GM18907 (cell line): ENCODE measurements around the gene TEX11.
"Not testable (repeated sequence)": the region's sequence is repeated elsewhere in the genome, so short reads cannot be mapped to it uniquely, and the experiment has no call there.

Experiments
- ATAC-seq: cut with Tn5 transposase; IDR thresholded peaks from one replicate; pipeline ENCODE4 v1.9.1; 2021; ENCODE audit warnings: mild to moderate bottlenecking, moderate library complexity; ENCODE audit not compliant: unreplicated experiment

TEX11 gene

GRCh38 chrX:70762285-70762684 is 146.2 kb downstream of the TEX11 start:
- no peak for ATAC-seq

- no peak for ATAC-seq
Measured at GRCh38 chrX:70755850-70756249, 152.7 kb downstream of the TEX11 start.

GRCh38 chrX:70754169-70754848 is 154.2 kb downstream of the TEX11 start:
- no peak for ATAC-seq

- not testable (repeated sequence) for ATAC-seq
Measured at GRCh38 chrX:70733774-70734173, 174.7 kb downstream of the TEX11 start.

- not testable (repeated sequence) for ATAC-seq
Measured at GRCh38 chrX:70727961-70728360, 180.6 kb downstream of the TEX11 start.

GRCh38 chrX:70720721-70721120 is 187.8 kb downstream of the TEX11 start:
- no peak for ATAC-seq

- not testable (repeated sequence) for ATAC-seq
Measured at GRCh38 chrX:70711336-70711735, 197.2 kb downstream of the TEX11 start.

- ATAC-seq: no peak
Measured at GRCh38 chrX:70694339-70695122, 214.0 kb downstream of the TEX11 start.

- ATAC-seq: not testable (repeated sequence)
Measured at GRCh38 chrX:70679455-70679854, 229.1 kb downstream of the TEX11 start.

- ATAC-seq: no peak
Measured at GRCh38 chrX:70675284-70675683, 233.2 kb downstream of the TEX11 start.

- ATAC-seq: no peak
Measured at GRCh38 chrX:70672326-70672725, 236.2 kb downstream of the TEX11 start.

- no peak for ATAC-seq
Measured at GRCh38 chrX:70669120-70669519, 239.4 kb downstream of the TEX11 start.

- ATAC-seq: no peak
Measured at GRCh38 chrX:70664726-70665125, 243.8 kb downstream of the TEX11 start.

- not testable (repeated sequence) for ATAC-seq
Measured at GRCh38 chrX:70661124-70661523, 247.4 kb downstream of the TEX11 start.

GRCh38 chrX:70657546-70657945 is 251.0 kb downstream of the TEX11 start:
- ATAC-seq: not testable (repeated sequence)

- no peak for ATAC-seq
Measured at GRCh38 chrX:70656304-70656703, 252.2 kb downstream of the TEX11 start.

- not testable (repeated sequence) for ATAC-seq
Measured at GRCh38 chrX:70647910-70648309, 260.6 kb downstream of the TEX11 start.

GRCh38 chrX:70636218-70636617 is 272.3 kb downstream of the TEX11 start:
- no peak for ATAC-seq

- no peak for ATAC-seq
Measured at GRCh38 chrX:70635669-70636068, 272.8 kb downstream of the TEX11 start.

GRCh38 chrX:70635227-70635626 is 273.3 kb downstream of the TEX11 start:
- no peak for ATAC-seq

GRCh38 chrX:70621743-70622142 is 286.8 kb downstream of the TEX11 start:
- ATAC-seq: no peak

- no peak for ATAC-seq
Measured at GRCh38 chrX:70618467-70618866, 290.0 kb downstream of the TEX11 start.
